GM18951 (cell line): Measurements from ENCODE around the gene PAK2.

ENCODE experiments used
- POLR2A ChIP-seq: IDR thresholded peaks from 4 replicates; pipeline ENCODE4 v1.6.1; 2011; ENCODE audit warnings: mild to moderate bottlenecking; ENCODE audit not compliant: insufficient read length, insufficient read depth; ENCODE audit errors: extremely low read depth
- in situ Hi-C: fragments of 300-500 bp; cut with MboI; formaldehyde crosslinking; loops from one replicate; pipeline ENCODE4 v1.12.0; 2022; ENCODE audit warnings: low sequenced_read_pairs, mixed read lengths, inconsistent platforms; ENCODE audit not compliant: unreplicated experiment

The PAK2 gene

GRCh38 chr3:196739671-196740480, at the start of gene PAK2:
Gene PAK2, plus strand, starts transcription at chr3:196739857. Its CDS starts 42,790 bp downstream, at chr3:196782647.
- in situ Hi-C loops: no loop called here
- TF ChIP-seq POLR2A: peak; percentile 80

GRCh38 chr3:196689941-196690660, 49.6 kb upstream of the PAK2 start:
- no peak for TF ChIP-seq POLR2A
- in situ Hi-C loops: loop anchor here (25.0 kb wide), 1 partner anchor 428 kb away; no protein-coding TSS in a partner anchor

GRCh38 chr3:196691386-196691785, 48.3 kb upstream of the PAK2 start:
- in situ Hi-C loops: loop anchor here (25.0 kb wide), 1 partner anchor 429 kb away; no protein-coding TSS in a partner anchor
- no peak for TF ChIP-seq POLR2A

GRCh38 chr3:196694202-196694638, 45.4 kb upstream of the PAK2 start:
- in situ Hi-C loops: loop anchor here (25.0 kb wide), 1 partner anchor 432 kb away; no protein-coding TSS in a partner anchor
- TF ChIP-seq POLR2A: no peak

- in situ Hi-C loops: loop anchor here (25.0 kb wide), 1 partner anchor 433 kb away; no protein-coding TSS in a partner anchor
- no peak for TF ChIP-seq POLR2A
Measured at GRCh38 chr3:196694941-196695848, 44.5 kb upstream of the PAK2 start.

GRCh38 chr3:196695849-196696226, 43.8 kb upstream of the PAK2 start:
- in situ Hi-C loops: loop anchor here (25.0 kb wide), 1 partner anchor 434 kb away; no protein-coding TSS in a partner anchor

GRCh38 chr3:196697270-196697669, 42.4 kb upstream of the PAK2 start:
- in situ Hi-C loops: loop anchor here (25.0 kb wide), 1 partner anchor 435 kb away; no protein-coding TSS in a partner anchor
- no peak for TF ChIP-seq POLR2A

More at GRCh38 chr3:196695849-196696226, 43.8 kb upstream of the PAK2 start:
- TF ChIP-seq POLR2A: no peak

- in situ Hi-C loops: loop anchor here (25.0 kb wide), 1 partner anchor 437 kb away; no protein-coding TSS in a partner anchor
- TF ChIP-seq POLR2A: no peak
Measured at GRCh38 chr3:196699749-196700148, 39.9 kb upstream of the PAK2 start.

GRCh38 chr3:196700801-196701200, 38.9 kb upstream of the PAK2 start:
- no peak for TF ChIP-seq POLR2A
- in situ Hi-C loops: no loop called here

GRCh38 chr3:196706327-196706726, 33.3 kb upstream of the PAK2 start:
- TF ChIP-seq POLR2A: no peak
- in situ Hi-C loops: no loop called here

GRCh38 chr3:196706731-196707130, 32.9 kb upstream of the PAK2 start:
- TF ChIP-seq POLR2A: no peak
- in situ Hi-C loops: no loop called here

GRCh38 chr3:196707566-196707965, 32.1 kb upstream of the PAK2 start:
- no peak for TF ChIP-seq POLR2A
- in situ Hi-C loops: no loop called here

- TF ChIP-seq POLR2A: no peak
- in situ Hi-C loops: no loop called here
Measured at GRCh38 chr3:196708467-196708866, 31.2 kb upstream of the PAK2 start.
